ENCODE results near the gene CMC2. TPM values are rescaled to one million over a fixed set of nuclear protein-coding genes. Genes with fewer than 3 reads are reported as not detected.
A peak's percentile ranks its signal among the peaks of the same experiment; 100 is the strongest.

CMC2 gene
- total and polyA plus RNA-seq, 9 of the 15 experiments (the other 6 are each of a cell fraction or from before 2014, with no cell fraction given): 122 to 501 (median 172) TPM

GRCh38 chr16:80976946-80977345 lies 29.7 kb downstream of the CMC2 start (continued):
- TF ChIP-seq ZFP36 (IDR thresholded peaks at IDR 0.05; ENCODE audit: low read depth, low read length, partially characterized antibody): no peak
- TF ChIP-seq KDM4B (IDR thresholded peaks at IDR 0.05; ENCODE audit: borderline replicate concordance in 2 of 2, low read depth in 1 of 2): no peak
- TF ChIP-seq MAFK (IDR thresholded peaks at IDR 0.05; ENCODE audit: low read length): no peak
- TF ChIP-seq RBBP5 (IDR thresholded peaks at IDR 0.05; ENCODE audit: borderline replicate concordance, insufficient read depth, low read length, poor library complexity, severe bottlenecking): no peak
- TF ChIP-seq ZNF280B (CRISPR knock-in tag; IDR thresholded peaks at IDR 0.05): no peak
- no peak for TF ChIP-seq ZEB2 (IDR thresholded peaks at IDR 0.05)
- no peak for TF ChIP-seq ZNF121 (CRISPR knock-in tag; conservative IDR thresholded peaks at IDR 0.05)

- Histone ChIP-seq H3K27me3 (ENCODE audit: control insufficient read depth in 2 of 2, insufficient read depth in 2 of 2, low read length in 2 of 2) (no peaks in the 10 kb centered on the region), H2AFZ (ENCODE audit: low read depth, low read length) (no peak overlapping the region), H3K27ac (ENCODE audit: extremely low read depth, low read depth, low read length) (no peak overlapping the region), H4K20me1 (replicated peaks; ENCODE audit: control insufficient read depth, insufficient read depth, low read length) (no peaks in the 10 kb centered on the region), H3K9me3 (replicated peaks; ENCODE audit: control insufficient read depth, insufficient read depth, low read depth, low read length) (no peaks in the 10 kb centered on the region), H3K9ac (ENCODE audit: insufficient read depth in 1 of 2, low read depth in 2 of 2, low read length in 2 of 2) (no peak overlapping the region), H3K4me1 (replicated peaks in 1 of 2; ENCODE audit: control insufficient read depth in 2 of 2, insufficient read depth in 2 of 2, low read length in 2 of 2) (no peaks in the 10 kb centered on the region; a peak in 1 of 5 replicates), H3K4me2 (ENCODE audit: insufficient read depth, low read length) (no peak overlapping the region), H3K36me3 (ENCODE audit: control insufficient read depth, insufficient read depth, low read length) (peaks cover 60% of the 10 kb centered on the region), H3K9me1 (ENCODE audit: control insufficient read depth, insufficient read depth, low read length) (no peaks in the 10 kb centered on the region), H3K79me2 (ENCODE audit: control insufficient read depth, insufficient read depth, low read length) (no peaks in the 10 kb centered on the region), H3K4me3 (no peak overlapping the region)
- no TSS peak for BruUV-seq (replicated peaks)
- FAIRE-seq: peak; percentile 40
- 91% methylated on average over 6 of the region's 6 CpGs for WGBS (ENCODE audit: insufficient coverage, low coverage, missing lambda C conversion rate)
- POLR2A ChIA-PET: interaction anchor here (0.6 to 1.4 kb wide), 4 partner anchors 9 to 18 kb away, joined by 3 to 5 read pairs (median 4); no protein-coding TSS in a partner anchor
- in situ Hi-C loops (cut with MboI) (no loop called here), intact Hi-C loops (cut with micrococcal nuclease) (loop anchor here (2.0 kb wide), 1 partner anchor 32 kb away; the partner anchor contains the start of genes CENPN and CMC2)
- ATAC-seq: peak; percentile 68
- DNase-seq (ENCODE audit: extremely low read depth in 1 of 4, low spot score in 3 of 4): peak in 3 of 4 experiments; percentile 24 to 32 (median 30)
- CTCF ChIA-PET (ENCODE audit: low intra/inter-chr PET ratio): no interaction called here
- TF ChIP-seq DACH1 (IDR thresholded peaks at IDR 0.05; ENCODE audit: partially characterized antibody) (no peak), PREB (CRISPR knock-in tag; IDR thresholded peaks at IDR 0.05) (0 out of 2 replicates have a peak, but pooled peaks have one; percentile 16), RB1 (IDR thresholded peaks at IDR 0.05; ENCODE audit: low read depth) (no peak), CTCF (IDR thresholded peaks at IDR 0.05 in 2 of 3, conservative IDR thresholded peaks at IDR 0.05 in 1 of 3; ENCODE audit: insufficient read depth in 2 of 3, low read depth in 1 of 3, low read length in 3 of 3) (peak; percentile 51 to 70 (median 68)), ARNT (IDR thresholded peaks at IDR 0.05) (peak in 1 of 2 experiments; percentile 42; a peak in 1 of 4 replicates), SIRT6 (IDR thresholded peaks at IDR 0.05; ENCODE audit: low read depth, low read length) (peak; percentile 29), TFAP4 (CRISPR knock-in tag; IDR thresholded peaks at IDR 0.05; ENCODE audit: borderline replicate concordance) (peak; percentile 47; the same call in 1 of the 2 replicates), SNRNP70 (optimal IDR thresholded peaks at IDR 0.05; ENCODE audit: low read depth, low read length) (no peak)
Observed at GRCh38 chr16:80974649-80975376, 31.9 kb downstream of the CMC2 start.
